OCI-LY7 (cell line): ENCODE measurements around the gene ARAP3.

ENCODE experiments used
- EZH2phosphoT487 ChIP-seq: fragments of 200-600 bp; sonication (generic); IDR thresholded peaks from 2 replicates; pipeline ENCODE4 v1.6.1; 2018; ENCODE audit warnings: low read depth, borderline replicate concordance, mild to moderate bottlenecking, mixed run types, antibody characterized with exemption, low read length, moderate library complexity, mixed read lengths
- TF ChIP-seq, protein P1 (sequence below): fragments of 200-600 bp; sonication (generic); conservative IDR thresholded peaks from 2 replicates; pipeline ENCODE4 v1.5.1; 2014; ENCODE audit warnings: mild to moderate bottlenecking, antibody characterized with exemption, low read length, moderate library complexity, mixed read lengths

DNA sequence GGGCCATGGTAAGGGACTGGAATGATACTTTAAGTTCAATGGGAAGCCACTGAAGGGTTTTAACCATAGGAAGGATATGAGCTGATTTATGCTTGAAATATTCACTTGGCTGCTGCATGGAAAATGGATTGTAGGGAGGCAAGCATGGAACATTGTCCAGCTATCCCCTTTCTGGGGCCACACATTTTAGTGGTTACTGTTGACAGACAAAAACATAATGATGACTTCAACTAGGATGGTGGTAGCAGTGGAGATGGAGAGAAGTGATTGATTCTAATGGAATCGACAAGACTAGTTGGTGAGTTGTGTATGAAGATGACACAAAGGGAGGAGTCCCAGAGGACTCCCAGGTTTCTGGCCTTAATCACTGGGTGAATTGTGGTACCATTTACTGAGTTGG is 24.6 kb downstream of the ARAP3 start:
- TF ChIP-seq, protein P1, sequence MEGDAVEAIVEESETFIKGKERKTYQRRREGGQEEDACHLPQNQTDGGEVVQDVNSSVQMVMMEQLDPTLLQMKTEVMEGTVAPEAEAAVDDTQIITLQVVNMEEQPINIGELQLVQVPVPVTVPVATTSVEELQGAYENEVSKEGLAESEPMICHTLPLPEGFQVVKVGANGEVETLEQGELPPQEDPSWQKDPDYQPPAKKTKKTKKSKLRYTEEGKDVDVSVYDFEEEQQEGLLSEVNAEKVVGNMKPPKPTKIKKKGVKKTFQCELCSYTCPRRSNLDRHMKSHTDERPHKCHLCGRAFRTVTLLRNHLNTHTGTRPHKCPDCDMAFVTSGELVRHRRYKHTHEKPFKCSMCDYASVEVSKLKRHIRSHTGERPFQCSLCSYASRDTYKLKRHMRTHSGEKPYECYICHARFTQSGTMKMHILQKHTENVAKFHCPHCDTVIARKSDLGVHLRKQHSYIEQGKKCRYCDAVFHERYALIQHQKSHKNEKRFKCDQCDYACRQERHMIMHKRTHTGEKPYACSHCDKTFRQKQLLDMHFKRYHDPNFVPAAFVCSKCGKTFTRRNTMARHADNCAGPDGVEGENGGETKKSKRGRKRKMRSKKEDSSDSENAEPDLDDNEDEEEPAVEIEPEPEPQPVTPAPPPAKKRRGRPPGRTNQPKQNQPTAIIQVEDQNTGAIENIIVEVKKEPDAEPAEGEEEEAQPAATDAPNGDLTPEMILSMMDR, result no peak
- no peak for TF ChIP-seq EZH2phosphoT487
